ENCODE measurements around the gene CTIF. TPM values are rescaled to one million over a fixed set of nuclear protein-coding genes. Genes with fewer than 3 reads are reported as not detected.

The CTIF gene
- total RNA-seq, 1 donor from 2014 or later = 137 TPM

GRCh38 chr18:48663931-48664847 lies 125.4 kb downstream of the CTIF start:
- TF ChIP-seq, protein P1, sequence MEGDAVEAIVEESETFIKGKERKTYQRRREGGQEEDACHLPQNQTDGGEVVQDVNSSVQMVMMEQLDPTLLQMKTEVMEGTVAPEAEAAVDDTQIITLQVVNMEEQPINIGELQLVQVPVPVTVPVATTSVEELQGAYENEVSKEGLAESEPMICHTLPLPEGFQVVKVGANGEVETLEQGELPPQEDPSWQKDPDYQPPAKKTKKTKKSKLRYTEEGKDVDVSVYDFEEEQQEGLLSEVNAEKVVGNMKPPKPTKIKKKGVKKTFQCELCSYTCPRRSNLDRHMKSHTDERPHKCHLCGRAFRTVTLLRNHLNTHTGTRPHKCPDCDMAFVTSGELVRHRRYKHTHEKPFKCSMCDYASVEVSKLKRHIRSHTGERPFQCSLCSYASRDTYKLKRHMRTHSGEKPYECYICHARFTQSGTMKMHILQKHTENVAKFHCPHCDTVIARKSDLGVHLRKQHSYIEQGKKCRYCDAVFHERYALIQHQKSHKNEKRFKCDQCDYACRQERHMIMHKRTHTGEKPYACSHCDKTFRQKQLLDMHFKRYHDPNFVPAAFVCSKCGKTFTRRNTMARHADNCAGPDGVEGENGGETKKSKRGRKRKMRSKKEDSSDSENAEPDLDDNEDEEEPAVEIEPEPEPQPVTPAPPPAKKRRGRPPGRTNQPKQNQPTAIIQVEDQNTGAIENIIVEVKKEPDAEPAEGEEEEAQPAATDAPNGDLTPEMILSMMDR (IDR thresholded peaks at IDR 0.05; ENCODE audit: partially characterized antibody, unreplicated experiment) = peak; percentile 94
- Mint-ChIP-seq H3K9me3 (ENCODE audit: unreplicated experiment) (peaks cover 9% of the 10 kb centered on the region), H3K36me3 (ENCODE audit: unreplicated experiment) (peaks cover 11% of the 10 kb centered on the region), H3K4me3 (ENCODE audit: unreplicated experiment) (no peak overlapping the region), H3K27ac (ENCODE audit: unreplicated experiment) (no peak overlapping the region), H3K4me1 (ENCODE audit: low read depth, unreplicated experiment) (peaks cover 21% of the 10 kb centered on the region), H3K27me3 (ENCODE audit: unreplicated experiment) (peaks cover 10% of the 10 kb centered on the region)
- DNase-seq = peak; percentile 87

DNA sequence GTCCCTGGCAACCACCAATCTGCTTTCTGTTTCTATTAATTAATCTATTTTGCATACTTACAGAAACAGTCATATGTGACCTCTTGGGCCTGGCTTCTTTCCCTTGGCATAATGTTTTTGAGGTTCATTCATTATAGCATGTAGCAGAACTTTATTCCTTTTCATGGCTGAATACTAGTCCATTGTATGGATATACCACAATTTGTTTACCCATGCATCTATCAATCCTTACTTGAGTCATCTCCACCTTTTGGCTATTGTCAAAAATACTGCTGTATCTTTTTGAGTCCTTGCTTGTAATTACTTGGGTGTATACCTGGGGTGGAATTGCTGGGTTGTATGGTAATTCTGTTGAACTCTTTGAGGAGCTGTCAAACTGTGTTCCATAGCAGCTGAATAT lies 126.8 kb downstream of the CTIF start:
- peaks cover 19% of the 10 kb centered on the region for H3K4me1 Mint-ChIP-seq (ENCODE audit: low read depth, unreplicated experiment)
- H3K9me3 Mint-ChIP-seq (ENCODE audit: unreplicated experiment) = peaks cover 9% of the 10 kb centered on the region
- no peak for DNase-seq
- peaks cover 9% of the 10 kb centered on the region for H3K27me3 Mint-ChIP-seq (ENCODE audit: unreplicated experiment)
- H3K27ac Mint-ChIP-seq (ENCODE audit: unreplicated experiment) = no peak overlapping the region
- TF ChIP-seq, protein P1 (IDR thresholded peaks at IDR 0.05; ENCODE audit: partially characterized antibody, unreplicated experiment) = no peak
- H3K4me3 Mint-ChIP-seq (ENCODE audit: unreplicated experiment) = no peak overlapping the region
- H3K36me3 Mint-ChIP-seq (ENCODE audit: unreplicated experiment) = peaks cover 12% of the 10 kb centered on the region

DNA sequence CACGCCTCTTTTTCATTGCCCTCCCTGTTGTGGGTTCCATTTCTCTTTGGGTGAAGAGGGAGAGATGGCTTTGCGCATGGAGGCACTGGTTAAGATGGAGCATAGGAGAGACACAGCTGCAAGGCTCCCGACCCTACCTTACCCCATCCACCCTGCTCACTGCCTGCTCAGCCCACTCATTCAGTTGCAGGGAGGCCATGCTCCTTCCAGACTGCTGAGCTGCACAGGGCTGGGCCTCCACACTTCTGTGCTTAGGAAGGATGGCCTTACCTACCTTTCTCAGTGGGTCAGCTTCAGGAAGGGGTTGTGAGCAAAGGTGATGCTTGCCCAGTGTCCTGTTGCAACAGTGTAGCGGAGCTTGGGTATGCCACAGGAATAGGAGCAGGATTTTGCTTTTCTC lies 127.8 kb downstream of the CTIF start:
- Mint-ChIP-seq H3K4me1 (ENCODE audit: low read depth, unreplicated experiment) (peaks cover 11% of the 10 kb centered on the region), H3K27me3 (ENCODE audit: unreplicated experiment) (peaks cover 8% of the 10 kb centered on the region), H3K36me3 (ENCODE audit: unreplicated experiment) (peaks cover 22% of the 10 kb centered on the region), H3K9me3 (ENCODE audit: unreplicated experiment) (peaks cover 6% of the 10 kb centered on the region), H3K4me3 (ENCODE audit: unreplicated experiment) (no peak overlapping the region), H3K27ac (ENCODE audit: unreplicated experiment) (no peak overlapping the region)
- TF ChIP-seq, protein P1 (IDR thresholded peaks at IDR 0.05; ENCODE audit: partially characterized antibody, unreplicated experiment) = no peak
- no peak for DNase-seq

- peaks cover 8% of the 10 kb centered on the region for H3K9me3 Mint-ChIP-seq (ENCODE audit: unreplicated experiment)
- H3K4me1 Mint-ChIP-seq (ENCODE audit: low read depth, unreplicated experiment) = peaks cover 5% of the 10 kb centered on the region
- DNase-seq = peak; percentile 58
- TF ChIP-seq, protein P1 (IDR thresholded peaks at IDR 0.05; ENCODE audit: partially characterized antibody, unreplicated experiment) = peak; percentile 67
- peaks cover 8% of the 10 kb centered on the region for H3K27me3 Mint-ChIP-seq (ENCODE audit: unreplicated experiment)
- peaks cover 25% of the 10 kb centered on the region for H3K36me3 Mint-ChIP-seq (ENCODE audit: unreplicated experiment)
- no peak overlapping the region for H3K27ac Mint-ChIP-seq (ENCODE audit: unreplicated experiment)
- H3K4me3 Mint-ChIP-seq (ENCODE audit: unreplicated experiment) = no peak overlapping the region
Observed at GRCh38 chr18:48667276-48668254, 128.7 kb downstream of the CTIF start.
